Mesothelial cell of epicardium (in vitro differentiated cells): ENCODE results near the gene PFKL. TPM values are rescaled to one million over a fixed set of nuclear protein-coding genes. Genes with fewer than 3 reads are reported as not detected.

Source experiments
- DNase-seq, 2 experiments: peaks; one replicate each; pipeline ENCODE4 v3.0.0; 2021; ENCODE audit warnings: low spot score in 2 of 2; ENCODE audit not compliant: unreplicated experiment in 2 of 2
- H3K27ac Mint-ChIP-seq: 2 replicates; pipeline ENCODE4 v1.8.0; 2021; ENCODE audit warnings: mixed read lengths
- H3K27me3 Mint-ChIP-seq: 2 replicates; pipeline ENCODE4 v1.8.0; 2021; ENCODE audit warnings: low read depth, mixed read lengths
- H3K36me3 Mint-ChIP-seq: 2 replicates; pipeline ENCODE4 v1.8.0; 2021; ENCODE audit warnings: mixed read lengths
- H3K4me1 Mint-ChIP-seq: 2 replicates; pipeline ENCODE4 v1.8.0; 2021; ENCODE audit warnings: mixed read lengths
- H3K4me3 Mint-ChIP-seq: 2 replicates; pipeline ENCODE4 v1.8.0; 2021; ENCODE audit warnings: mild to moderate bottlenecking, moderate library complexity, mixed read lengths
- H3K9me3 Mint-ChIP-seq: 2 replicates; pipeline ENCODE4 v1.8.0; 2021; ENCODE audit warnings: mixed read lengths
- total RNA-seq: library from RNA; stranded (reverse); gene quantifications from 3 replicates; pipeline ENCODE4 v1.2.1, GENCODE V29; 2021
- TF ChIP-seq, protein P1 (sequence below): fragments of 200-600 bp; sonication (generic); IDR thresholded peaks from one replicate; pipeline ENCODE4 v1.5.0; 2021; ENCODE audit warnings: antibody characterized with exemption; ENCODE audit not compliant: unreplicated experiment

Gene PFKL
- total RNA-seq, 1 donor from 2014 or later: 155 TPM

DNA sequence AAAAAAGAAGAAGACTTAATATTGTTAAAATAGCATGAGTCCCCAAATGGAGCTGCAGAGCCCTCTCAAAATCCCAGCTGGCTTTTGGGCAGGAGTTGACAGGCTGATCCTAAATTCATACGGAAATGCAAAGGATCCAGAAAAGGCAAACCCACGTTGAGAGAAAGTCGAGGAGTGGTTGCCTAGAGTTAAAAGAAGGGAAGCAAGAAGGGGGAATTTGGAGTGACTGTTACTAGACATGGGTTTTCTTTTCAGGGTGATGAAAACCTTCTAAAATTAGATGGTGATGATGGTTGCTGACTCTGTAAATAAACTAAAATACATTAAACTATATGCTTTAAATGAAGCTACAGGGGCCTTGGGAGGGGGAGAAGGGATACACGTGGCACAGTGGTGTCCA, 39.8 kb upstream of the PFKL start:
- H3K27me3 Mint-ChIP-seq: no peaks in the 10 kb centered on the region
- no peak overlapping the region for H3K4me3 Mint-ChIP-seq
- H3K4me1 Mint-ChIP-seq: peaks cover 5% of the 10 kb centered on the region
- H3K9me3 Mint-ChIP-seq: peaks cover 3% of the 10 kb centered on the region
- no peak for DNase-seq
- TF ChIP-seq, protein P1, sequence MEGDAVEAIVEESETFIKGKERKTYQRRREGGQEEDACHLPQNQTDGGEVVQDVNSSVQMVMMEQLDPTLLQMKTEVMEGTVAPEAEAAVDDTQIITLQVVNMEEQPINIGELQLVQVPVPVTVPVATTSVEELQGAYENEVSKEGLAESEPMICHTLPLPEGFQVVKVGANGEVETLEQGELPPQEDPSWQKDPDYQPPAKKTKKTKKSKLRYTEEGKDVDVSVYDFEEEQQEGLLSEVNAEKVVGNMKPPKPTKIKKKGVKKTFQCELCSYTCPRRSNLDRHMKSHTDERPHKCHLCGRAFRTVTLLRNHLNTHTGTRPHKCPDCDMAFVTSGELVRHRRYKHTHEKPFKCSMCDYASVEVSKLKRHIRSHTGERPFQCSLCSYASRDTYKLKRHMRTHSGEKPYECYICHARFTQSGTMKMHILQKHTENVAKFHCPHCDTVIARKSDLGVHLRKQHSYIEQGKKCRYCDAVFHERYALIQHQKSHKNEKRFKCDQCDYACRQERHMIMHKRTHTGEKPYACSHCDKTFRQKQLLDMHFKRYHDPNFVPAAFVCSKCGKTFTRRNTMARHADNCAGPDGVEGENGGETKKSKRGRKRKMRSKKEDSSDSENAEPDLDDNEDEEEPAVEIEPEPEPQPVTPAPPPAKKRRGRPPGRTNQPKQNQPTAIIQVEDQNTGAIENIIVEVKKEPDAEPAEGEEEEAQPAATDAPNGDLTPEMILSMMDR: no peak
- H3K27ac Mint-ChIP-seq: no peak overlapping the region
- H3K36me3 Mint-ChIP-seq: no peaks in the 10 kb centered on the region

DNA sequence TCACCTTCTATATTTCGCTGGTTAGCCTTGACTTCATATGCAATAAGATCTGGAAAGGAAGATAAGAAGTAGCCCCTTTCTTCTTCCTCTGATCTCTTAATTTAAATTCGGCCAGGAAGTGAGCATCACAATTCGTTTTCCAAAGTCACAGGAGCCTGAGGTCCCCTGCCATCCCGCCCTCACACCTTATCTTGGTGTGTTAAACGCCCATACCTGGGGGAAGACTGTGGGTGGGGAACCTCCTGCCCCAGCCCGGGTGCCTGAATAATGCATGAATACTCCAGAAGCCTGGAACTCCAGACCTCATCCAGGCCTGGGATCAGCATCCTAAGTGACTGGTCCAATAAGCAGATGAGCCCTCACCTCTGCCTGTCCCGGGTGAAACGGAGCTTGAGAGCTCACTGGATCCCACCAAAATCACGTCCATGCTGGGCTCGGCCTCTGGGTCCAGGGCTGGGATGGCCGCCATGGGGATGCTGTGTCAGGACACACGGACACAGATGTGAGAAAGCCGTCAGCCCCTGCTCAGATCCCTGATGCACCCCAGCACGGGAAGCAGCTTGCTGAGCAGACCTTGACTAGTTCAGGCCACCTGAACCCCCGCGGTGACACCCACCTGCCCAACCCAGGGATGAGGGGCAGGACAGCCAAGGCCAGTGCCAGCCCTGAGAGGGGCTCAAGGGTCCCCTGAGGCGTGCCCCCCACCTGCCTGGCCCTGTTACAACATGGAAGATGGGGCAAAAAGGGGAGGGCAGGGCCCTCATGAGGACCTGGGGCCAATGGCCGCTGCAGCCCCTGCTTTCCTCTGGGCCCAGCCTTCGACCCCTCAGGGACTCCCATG, 38.8 kb upstream of the PFKL start:
- H3K4me1 Mint-ChIP-seq: peaks cover 5% of the 10 kb centered on the region
- TF ChIP-seq, protein P1: no peak
- no peak overlapping the region for H3K4me3 Mint-ChIP-seq
- H3K27ac Mint-ChIP-seq: no peak overlapping the region
- H3K9me3 Mint-ChIP-seq: peaks cover 3% of the 10 kb centered on the region
- H3K36me3 Mint-ChIP-seq: no peaks in the 10 kb centered on the region
- no peaks in the 10 kb centered on the region for H3K27me3 Mint-ChIP-seq
- DNase-seq: no peak

DNA sequence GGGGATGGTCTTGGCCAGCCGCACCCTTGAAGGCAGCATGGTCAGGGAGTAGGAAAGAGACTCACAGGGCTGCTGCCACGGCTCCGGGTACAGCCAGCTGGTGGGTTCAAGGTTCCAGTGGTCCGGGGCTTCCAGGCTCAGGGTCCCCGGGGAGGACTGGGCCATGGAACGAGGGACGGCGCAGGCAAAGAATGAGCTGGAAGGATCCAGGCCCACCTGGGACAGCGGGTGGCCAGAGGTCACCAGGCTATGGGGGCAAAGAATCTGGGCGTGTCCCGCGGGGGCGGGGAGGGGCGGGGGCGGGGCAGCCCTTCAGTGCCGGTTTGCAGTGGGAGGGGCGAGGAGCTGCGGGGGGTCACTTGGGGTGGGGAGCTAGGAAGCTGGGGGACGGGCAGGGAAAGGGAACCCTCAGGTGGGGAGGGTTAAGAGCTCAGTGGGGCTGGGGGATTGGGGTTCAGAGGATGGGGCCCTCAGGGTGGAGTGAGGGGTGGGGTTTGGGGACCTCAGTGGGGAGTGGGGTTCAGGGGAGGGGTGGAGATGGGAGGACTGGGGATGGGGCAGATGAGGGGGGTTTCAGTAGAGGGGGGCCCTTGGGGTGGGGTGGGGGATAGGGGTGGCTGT, 38.1 kb upstream of the PFKL start, which contains the start of gene DNMT3L:
DNMT3L (minus strand) TSS at position 223 of the 621 bp plus-strand sequence. CDS start 638 bp downstream, outside the sequence.
- H3K4me1 Mint-ChIP-seq: peaks cover 5% of the 10 kb centered on the region

DNA sequence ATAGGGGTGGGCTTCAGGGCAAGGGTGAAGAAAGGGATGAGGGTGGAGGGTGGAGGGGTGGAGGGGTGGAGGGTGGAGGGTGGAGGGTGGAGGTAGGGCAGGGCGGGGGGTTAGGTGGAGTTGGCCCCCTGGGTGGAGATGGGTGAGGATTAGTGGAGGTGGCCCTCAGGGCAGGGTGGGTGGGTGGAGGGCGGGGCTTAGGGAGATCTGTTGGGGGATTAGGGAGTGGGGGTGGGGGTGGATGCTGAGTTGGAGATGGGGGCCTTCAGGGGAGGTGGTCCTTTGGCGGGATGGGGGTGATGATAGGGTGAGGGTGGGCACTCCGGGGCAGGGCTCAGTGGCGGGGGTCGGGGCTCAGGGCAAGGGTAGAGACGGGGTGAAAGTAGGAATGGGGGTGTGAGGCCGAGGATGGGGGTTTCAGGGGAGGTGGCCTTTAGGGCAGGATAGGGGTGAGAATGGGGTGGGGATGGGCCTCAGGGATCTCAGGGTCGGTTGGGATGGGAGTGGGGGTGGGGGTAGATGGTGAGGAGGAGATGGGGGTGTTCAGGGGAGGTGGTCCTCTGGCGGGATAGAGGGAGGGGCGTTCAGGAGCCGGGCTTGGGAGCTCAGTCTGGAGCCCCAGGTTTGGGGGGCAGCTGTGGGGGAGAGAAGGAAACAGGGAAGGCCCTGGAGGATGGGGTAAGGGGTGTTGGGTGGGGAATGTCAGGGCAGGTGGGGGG, 37.4 kb upstream of the PFKL start:
- Mint-ChIP-seq H3K27me3 (no peaks in the 10 kb centered on the region), H3K4me1 (peaks cover 5% of the 10 kb centered on the region), H3K4me3 (no peak overlapping the region), H3K27ac (no peak overlapping the region), H3K9me3 (peaks cover 3% of the 10 kb centered on the region), H3K36me3 (no peaks in the 10 kb centered on the region)
- DNase-seq: no peak
- TF ChIP-seq, protein P1: no peak

More for the DNA sequence above, 38.1 kb upstream of the PFKL start, which contains the start of gene DNMT3L:
- Mint-ChIP-seq H3K36me3 (no peaks in the 10 kb centered on the region), H3K27ac (no peak within 1 kb of the TSS), H3K9me3 (peaks cover 3% of the 10 kb centered on the region), H3K4me3 (no peak within 1 kb of the TSS), H3K27me3 (no peaks in the 10 kb centered on the region)
- DNase-seq: no peak
- TF ChIP-seq, protein P1: no peak

DNA sequence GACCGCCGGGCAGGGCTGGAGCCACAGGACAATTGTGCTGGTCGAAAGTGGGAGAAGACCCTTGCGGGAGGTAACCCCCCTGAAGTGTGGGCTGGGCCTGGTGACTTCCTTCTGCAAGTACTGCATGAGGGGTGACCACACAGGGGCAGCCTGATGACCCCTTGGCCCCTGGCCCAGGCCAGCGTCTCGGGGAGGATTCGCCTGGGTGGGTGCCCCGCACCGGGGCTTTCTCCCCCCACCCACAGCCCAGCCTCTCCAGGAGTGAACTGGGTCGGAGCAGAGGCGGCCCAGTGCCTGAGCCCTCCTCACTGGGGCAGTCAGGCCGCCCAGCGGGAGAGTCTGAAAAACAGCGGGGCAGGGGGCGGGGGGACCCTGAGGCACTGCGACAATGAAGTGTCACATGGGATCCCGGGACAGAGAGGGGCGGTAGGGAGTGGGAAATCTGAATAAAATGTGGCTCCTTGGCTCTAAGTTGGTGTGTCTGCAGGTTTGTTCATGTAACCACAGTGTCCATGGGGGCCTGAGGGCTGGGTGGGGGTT, 36.6 kb upstream of the PFKL start:
- no peak for DNase-seq
- H3K27ac Mint-ChIP-seq: peak overlapping the region; percentile 30
- no peak overlapping the region for H3K4me3 Mint-ChIP-seq
- H3K4me1 Mint-ChIP-seq: peaks cover 5% of the 10 kb centered on the region
- H3K9me3 Mint-ChIP-seq: peaks cover 3% of the 10 kb centered on the region
- H3K27me3 Mint-ChIP-seq: no peaks in the 10 kb centered on the region
- TF ChIP-seq, protein P1: no peak
- no peaks in the 10 kb centered on the region for H3K36me3 Mint-ChIP-seq
